ENCODE measurements around the gene TWIST1.

The TWIST1 gene

GRCh38 chr7:19094598-19095352, 22.7 kb downstream of the TWIST1 start:
- DNase-seq (ENCODE audit: low spot score) = no peak

GRCh38 chr7:19094138-19094537, 23.3 kb downstream of the TWIST1 start:
- DNase-seq (ENCODE audit: low spot score) = no peak

- DNase-seq (ENCODE audit: low spot score) = no peak
Measured at GRCh38 chr7:19091550-19092200, 25.8 kb downstream of the TWIST1 start.

GRCh38 chr7:19090526-19090925, 26.9 kb downstream of the TWIST1 start:
- DNase-seq (ENCODE audit: low spot score) = no peak

- DNase-seq (ENCODE audit: low spot score) = no peak
Measured at GRCh38 chr7:19089797-19090196, 27.6 kb downstream of the TWIST1 start.

- no peak for DNase-seq (ENCODE audit: low spot score)
Measured at GRCh38 chr7:19089378-19089777, 28.1 kb downstream of the TWIST1 start.

- no peak for DNase-seq (ENCODE audit: low spot score)
Measured at GRCh38 chr7:19080093-19080492, 37.3 kb downstream of the TWIST1 start.

GRCh38 chr7:19079066-19079465, 38.4 kb downstream of the TWIST1 start:
- DNase-seq (ENCODE audit: low spot score) = no peak

DNA sequence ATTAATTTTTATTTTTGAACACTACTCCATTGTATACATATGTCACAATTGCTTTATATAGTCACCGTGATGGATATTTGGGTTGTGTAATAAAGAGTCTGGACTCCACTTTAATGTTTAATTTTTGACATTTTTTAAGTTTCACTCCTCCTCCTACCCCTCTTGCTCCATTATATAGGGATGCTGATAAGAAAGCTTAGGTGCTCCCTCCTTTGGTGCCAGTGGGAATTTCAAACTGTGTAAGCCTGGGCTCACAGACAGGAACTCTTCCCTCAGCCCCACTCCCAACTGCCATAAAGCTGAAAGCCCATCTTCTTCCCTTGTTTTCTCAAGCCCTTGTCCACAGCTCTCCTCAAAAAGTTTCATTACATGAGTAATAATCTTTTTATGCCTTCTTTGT, 47.6 kb downstream of the TWIST1 start:
- DNase-seq (ENCODE audit: low spot score) = no peak

GRCh38 chr7:19066170-19066569, 51.3 kb downstream of the TWIST1 start:
- no peak for DNase-seq (ENCODE audit: low spot score)

Data from AG08396 (cell line).